ENCODE results near the gene CFAP77.
A peak's percentile ranks its signal among the peaks of the same experiment; 100 is the strongest.

The CFAP77 gene

GRCh38 chr9:132605387-132605786 is 195.4 kb downstream of the CFAP77 start:
- DNase-seq (ENCODE audit: low read depth): no peak
- H3K4me3 ChIP-seq (replicated peaks; ENCODE audit: low read depth, low read length): no peak overlapping the region
- no peak for TF ChIP-seq CTCF (IDR thresholded peaks at IDR 0.05; ENCODE audit: low read length, missing control alignments)

GRCh38 chr9:132606066-132606465 is 196.1 kb downstream of the CFAP77 start:
- no peak for TF ChIP-seq CTCF (IDR thresholded peaks at IDR 0.05; ENCODE audit: low read length, missing control alignments)
- no peak overlapping the region for H3K4me3 ChIP-seq (replicated peaks; ENCODE audit: low read depth, low read length)
- DNase-seq (ENCODE audit: low read depth): no peak

GRCh38 chr9:132609184-132609583 is 199.2 kb downstream of the CFAP77 start:
- no peak overlapping the region for H3K4me3 ChIP-seq (replicated peaks; ENCODE audit: low read depth, low read length)
- no peak for DNase-seq (ENCODE audit: low read depth)
- no peak for TF ChIP-seq CTCF (IDR thresholded peaks at IDR 0.05; ENCODE audit: low read length, missing control alignments)

- TF ChIP-seq CTCF (IDR thresholded peaks at IDR 0.05; ENCODE audit: low read length, missing control alignments): no peak
- DNase-seq (ENCODE audit: low read depth): peak; percentile 53
These were observed 199.8 kb downstream of the CFAP77 start for GRCh38 chr9:132609829-132610228.

GRCh38 chr9:132610661-132611060 is 200.7 kb downstream of the CFAP77 start:
- H3K4me3 ChIP-seq (replicated peaks; ENCODE audit: low read depth, low read length): no peak overlapping the region
- DNase-seq (ENCODE audit: low read depth): no peak
- TF ChIP-seq CTCF (IDR thresholded peaks at IDR 0.05; ENCODE audit: low read length, missing control alignments): no peak

More at GRCh38 chr9:132609829-132610228, 199.8 kb downstream of the CFAP77 start:
- no peak overlapping the region for H3K4me3 ChIP-seq (replicated peaks; ENCODE audit: low read depth, low read length)

GRCh38 chr9:132614324-132614723 is 204.3 kb downstream of the CFAP77 start:
- no peak overlapping the region for H3K4me3 ChIP-seq (replicated peaks; ENCODE audit: low read depth, low read length)
- DNase-seq (ENCODE audit: low read depth): no peak
- no peak for TF ChIP-seq CTCF (IDR thresholded peaks at IDR 0.05; ENCODE audit: low read length, missing control alignments)

GRCh38 chr9:132615774-132616173 is 205.8 kb downstream of the CFAP77 start:
- DNase-seq (ENCODE audit: low read depth): no peak
- no peak overlapping the region for H3K4me3 ChIP-seq (replicated peaks; ENCODE audit: low read depth, low read length)
- no peak for TF ChIP-seq CTCF (IDR thresholded peaks at IDR 0.05; ENCODE audit: low read length, missing control alignments)
